Stimulated activated CD4-positive, alpha-beta T cell treated with anti-CD3 and anti-CD28 coated beads, Interleukin-4, amount 100 ng/mL, for 48 hours (primary cell): ENCODE results near the gene SDHA.
"Not testable (repeated sequence)": the region's sequence is repeated elsewhere in the genome, so short reads cannot be mapped to it uniquely, and the experiment has no call there.

Experiments used
- DNase-seq, 2 donors: peaks; one replicate each; pipeline ENCODE4 v3.0.0-alpha.2; 2020; ENCODE audit warnings: low read depth in 2 of 2

SDHA gene

GRCh38 chr5:219460-219863 lies 1.3 kb downstream of the SDHA start:
- DNase-seq = no peak

GRCh38 chr5:219991-220390 lies 1.9 kb downstream of the SDHA start:
- DNase-seq = no peak

- DNase-seq = not testable (repeated sequence)
Observed at GRCh38 chr5:222951-223715, 5.0 kb downstream of the SDHA start.

GRCh38 chr5:223791-224190 lies 5.7 kb downstream of the SDHA start:
- no peak for DNase-seq

- DNase-seq = no peak
Observed at GRCh38 chr5:225334-225733, 7.2 kb downstream of the SDHA start.

- DNase-seq = not testable (repeated sequence)
Observed at GRCh38 chr5:227375-227774, 9.3 kb downstream of the SDHA start.

GRCh38 chr5:228886-229285 lies 10.8 kb downstream of the SDHA start:
- DNase-seq = no peak

GRCh38 chr5:230711-231110 lies 12.6 kb downstream of the SDHA start:
- no peak for DNase-seq

- no peak for DNase-seq
Observed at GRCh38 chr5:231661-232060, 13.5 kb downstream of the SDHA start.

GRCh38 chr5:233426-233825 lies 15.3 kb downstream of the SDHA start:
- DNase-seq = not testable (repeated sequence)

- DNase-seq = no peak
Observed at GRCh38 chr5:234450-234849, 16.3 kb downstream of the SDHA start.

- DNase-seq = not testable (repeated sequence)
Observed at GRCh38 chr5:235527-235926, 17.4 kb downstream of the SDHA start.

- DNase-seq = not testable (repeated sequence)
Observed at GRCh38 chr5:237931-238330, 19.8 kb downstream of the SDHA start.

GRCh38 chr5:240550-240949 lies 22.4 kb downstream of the SDHA start:
- not testable (repeated sequence) for DNase-seq

GRCh38 chr5:241045-241669 lies 23.0 kb downstream of the SDHA start:
- DNase-seq = not testable (repeated sequence)

GRCh38 chr5:243683-244367 lies 25.7 kb downstream of the SDHA start:
- peak in 1 of 2 donors; percentile 14 for DNase-seq

- DNase-seq = not testable (repeated sequence)
Observed at GRCh38 chr5:245717-246116, 27.6 kb downstream of the SDHA start.

- DNase-seq = not testable (repeated sequence)
Observed at GRCh38 chr5:250396-250795, 32.3 kb downstream of the SDHA start.

- not testable (repeated sequence) for DNase-seq
Observed at GRCh38 chr5:251016-251415, 32.9 kb downstream of the SDHA start.

- DNase-seq = not testable (repeated sequence)
Observed at GRCh38 chr5:251538-251937, 33.4 kb downstream of the SDHA start.

- DNase-seq = not testable (repeated sequence)
Observed at GRCh38 chr5:251975-252374, 33.9 kb downstream of the SDHA start.

- DNase-seq = no peak
Observed at GRCh38 chr5:252546-252945, 34.4 kb downstream of the SDHA start.

- DNase-seq = not testable (repeated sequence)
Observed at GRCh38 chr5:254322-254721, 36.2 kb downstream of the SDHA start.
